ENCODE data around the gene TDRD3.

Gene TDRD3

GRCh38 chr13:60511637-60512036, 114.6 kb downstream of the TDRD3 start:
- Histone ChIP-seq H3K79me2 (ENCODE audit: insufficient read depth, low read length) (no peaks in the 10 kb centered on the region), H3K27me3 (ENCODE audit: insufficient read depth, low read length, poor library complexity) (no peaks in the 10 kb centered on the region), H3K27ac (ENCODE audit: low read length) (no peak overlapping the region), H4K20me1 (ENCODE audit: insufficient read depth, low read length) (no peaks in the 10 kb centered on the region), H3K4me2 (ENCODE audit: insufficient read depth, low read length) (no peak overlapping the region), H2AFZ (ENCODE audit: low read depth, low read length) (no peak overlapping the region), H3K9ac (ENCODE audit: low read depth, low read length) (no peak overlapping the region), H3K9me3 (ENCODE audit: insufficient read depth, low read length, severe bottlenecking) (no peaks in the 10 kb centered on the region), H3K4me1 (ENCODE audit: insufficient read depth, low read length) (no peaks in the 10 kb centered on the region), H3K4me3 (ENCODE audit: low read depth in 1 of 2, low read length in 2 of 2) (no peak overlapping the region), H3K36me3 (ENCODE audit: insufficient read depth, low read length) (peaks cover 36% of the 10 kb centered on the region)
- ATAC-seq (ENCODE audit: insufficient read depth, low read depth): no peak
- DNase-seq: no peak
- no peak for TF ChIP-seq CTCF (IDR thresholded peaks at IDR 0.05; ENCODE audit: borderline replicate concordance, extremely low read depth, low read length, poor library complexity, severe bottlenecking)
- no peak for TF ChIP-seq EZH2 (IDR thresholded peaks at IDR 0.05; ENCODE audit: borderline replicate concordance, low read depth, low read length, severe bottlenecking)

GRCh38 chr13:60514891-60515290, 117.9 kb downstream of the TDRD3 start:
- H3K4me1 ChIP-seq (ENCODE audit: insufficient read depth, low read length): no peaks in the 10 kb centered on the region
- H3K9me3 ChIP-seq (ENCODE audit: insufficient read depth, low read length, severe bottlenecking): no peaks in the 10 kb centered on the region
- no peak overlapping the region for H3K9ac ChIP-seq (ENCODE audit: low read depth, low read length)
- ATAC-seq (ENCODE audit: insufficient read depth, low read depth) (no peak), DNase-seq (no peak)
- H3K4me3 ChIP-seq (ENCODE audit: low read depth in 1 of 2, low read length in 2 of 2): no peak overlapping the region
- H4K20me1 ChIP-seq (ENCODE audit: insufficient read depth, low read length): no peaks in the 10 kb centered on the region
- H2AFZ ChIP-seq (ENCODE audit: low read depth, low read length): no peak overlapping the region
- H3K36me3 ChIP-seq (ENCODE audit: insufficient read depth, low read length): peaks cover 33% of the 10 kb centered on the region
- no peak overlapping the region for H3K27ac ChIP-seq (ENCODE audit: low read length)
- H3K79me2 ChIP-seq (ENCODE audit: insufficient read depth, low read length): no peaks in the 10 kb centered on the region
- no peak for TF ChIP-seq CTCF (IDR thresholded peaks at IDR 0.05; ENCODE audit: borderline replicate concordance, extremely low read depth, low read length, poor library complexity, severe bottlenecking)
- no peak for TF ChIP-seq EZH2 (IDR thresholded peaks at IDR 0.05; ENCODE audit: borderline replicate concordance, low read depth, low read length, severe bottlenecking)
- H3K4me2 ChIP-seq (ENCODE audit: insufficient read depth, low read length): no peak overlapping the region
- no peaks in the 10 kb centered on the region for H3K27me3 ChIP-seq (ENCODE audit: insufficient read depth, low read length, poor library complexity)

- Histone ChIP-seq H3K79me2 (ENCODE audit: insufficient read depth, low read length) (no peaks in the 10 kb centered on the region), H3K36me3 (ENCODE audit: insufficient read depth, low read length) (peaks cover 14% of the 10 kb centered on the region; the same call in 1 of the 2 replicates), H3K4me3 (ENCODE audit: low read depth in 1 of 2, low read length in 2 of 2) (no peak overlapping the region), H3K27me3 (ENCODE audit: insufficient read depth, low read length, poor library complexity) (no peaks in the 10 kb centered on the region), H3K4me1 (ENCODE audit: insufficient read depth, low read length) (no peaks in the 10 kb centered on the region), H3K9ac (ENCODE audit: low read depth, low read length) (no peak overlapping the region), H3K27ac (ENCODE audit: low read length) (no peak overlapping the region), H4K20me1 (ENCODE audit: insufficient read depth, low read length) (no peaks in the 10 kb centered on the region), H2AFZ (ENCODE audit: low read depth, low read length) (no peak overlapping the region), H3K4me2 (ENCODE audit: insufficient read depth, low read length) (no peak overlapping the region), H3K9me3 (ENCODE audit: insufficient read depth, low read length, severe bottlenecking) (no peaks in the 10 kb centered on the region)
- TF ChIP-seq CTCF (IDR thresholded peaks at IDR 0.05; ENCODE audit: borderline replicate concordance, extremely low read depth, low read length, poor library complexity, severe bottlenecking) (no peak), EZH2 (IDR thresholded peaks at IDR 0.05; ENCODE audit: borderline replicate concordance, low read depth, low read length, severe bottlenecking) (no peak)
- no peak for ATAC-seq (ENCODE audit: insufficient read depth, low read depth)
- DNase-seq: no peak
Observed at GRCh38 chr13:60519496-60519895, 122.5 kb downstream of the TDRD3 start.

All from DND-41 (cell line).